ENCODE results near the gene TUBGCP4.

Gene TUBGCP4

DNA sequence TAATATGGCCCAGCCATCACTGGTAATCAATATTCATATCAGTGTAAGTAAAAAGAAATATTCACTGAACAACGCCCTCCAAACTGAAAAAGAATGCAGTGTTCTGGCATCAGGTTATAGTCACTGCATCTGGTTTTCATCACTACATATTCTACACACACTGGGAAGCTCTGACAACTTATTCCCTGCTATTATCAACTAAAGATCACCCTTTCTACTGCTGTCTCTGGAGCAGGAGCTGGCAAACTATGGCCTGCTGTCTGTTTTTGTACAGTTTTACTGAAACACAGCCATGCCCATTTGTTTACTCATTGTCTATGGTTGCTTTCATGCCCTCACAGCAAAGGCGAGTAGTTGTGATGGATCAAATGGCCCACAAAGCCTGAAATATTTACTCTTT is 35.3 kb downstream of the TUBGCP4 start:
- DNase-seq (ENCODE audit: low read depth) = no peak
- no peak overlapping the region for H3K4me3 ChIP-seq (ENCODE audit: low read depth, low read length)
- TF ChIP-seq POLR2A (IDR thresholded peaks at IDR 0.05; ENCODE audit: extremely low read depth, insufficient read length) (no peak), MYC (IDR thresholded peaks at IDR 0.05; ENCODE audit: low read depth, low read length) (no peak)
- TF ChIP-seq, protein P1, sequence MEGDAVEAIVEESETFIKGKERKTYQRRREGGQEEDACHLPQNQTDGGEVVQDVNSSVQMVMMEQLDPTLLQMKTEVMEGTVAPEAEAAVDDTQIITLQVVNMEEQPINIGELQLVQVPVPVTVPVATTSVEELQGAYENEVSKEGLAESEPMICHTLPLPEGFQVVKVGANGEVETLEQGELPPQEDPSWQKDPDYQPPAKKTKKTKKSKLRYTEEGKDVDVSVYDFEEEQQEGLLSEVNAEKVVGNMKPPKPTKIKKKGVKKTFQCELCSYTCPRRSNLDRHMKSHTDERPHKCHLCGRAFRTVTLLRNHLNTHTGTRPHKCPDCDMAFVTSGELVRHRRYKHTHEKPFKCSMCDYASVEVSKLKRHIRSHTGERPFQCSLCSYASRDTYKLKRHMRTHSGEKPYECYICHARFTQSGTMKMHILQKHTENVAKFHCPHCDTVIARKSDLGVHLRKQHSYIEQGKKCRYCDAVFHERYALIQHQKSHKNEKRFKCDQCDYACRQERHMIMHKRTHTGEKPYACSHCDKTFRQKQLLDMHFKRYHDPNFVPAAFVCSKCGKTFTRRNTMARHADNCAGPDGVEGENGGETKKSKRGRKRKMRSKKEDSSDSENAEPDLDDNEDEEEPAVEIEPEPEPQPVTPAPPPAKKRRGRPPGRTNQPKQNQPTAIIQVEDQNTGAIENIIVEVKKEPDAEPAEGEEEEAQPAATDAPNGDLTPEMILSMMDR (IDR thresholded peaks at IDR 0.05; ENCODE audit: low read depth, low read length) = no peak
- TF ChIP-seq, protein P2, sequence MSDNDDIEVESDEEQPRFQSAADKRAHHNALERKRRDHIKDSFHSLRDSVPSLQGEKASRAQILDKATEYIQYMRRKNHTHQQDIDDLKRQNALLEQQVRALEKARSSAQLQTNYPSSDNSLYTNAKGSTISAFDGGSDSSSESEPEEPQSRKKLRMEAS (IDR thresholded peaks at IDR 0.05; ENCODE audit: low read depth, low read length) = no peak

DNA sequence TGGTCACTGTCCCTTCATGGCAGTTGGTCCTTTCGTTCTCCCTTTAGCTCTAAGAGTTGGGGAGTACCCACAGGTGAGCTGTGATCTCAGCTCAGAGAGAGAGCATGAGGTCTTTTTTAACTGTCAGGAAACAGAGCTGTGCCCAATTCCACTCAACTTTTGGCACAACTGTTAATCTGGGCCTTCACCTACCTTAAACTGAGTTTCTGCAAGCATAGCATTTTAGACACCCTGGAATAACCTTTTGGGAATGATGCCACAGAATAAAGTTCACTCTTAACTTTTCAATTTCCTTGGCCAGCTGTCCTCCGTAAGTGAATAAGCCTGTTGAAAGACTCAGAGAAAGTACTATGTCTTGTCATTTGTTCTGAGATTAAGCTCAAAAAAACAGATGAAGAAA is 35.9 kb downstream of the TUBGCP4 start:
- TF ChIP-seq, protein P2 (IDR thresholded peaks at IDR 0.05; ENCODE audit: low read depth, low read length) = no peak
- TF ChIP-seq, protein P1 (IDR thresholded peaks at IDR 0.05; ENCODE audit: low read depth, low read length) = no peak
- TF ChIP-seq MYC (IDR thresholded peaks at IDR 0.05; ENCODE audit: low read depth, low read length) (no peak), POLR2A (IDR thresholded peaks at IDR 0.05; ENCODE audit: extremely low read depth, insufficient read length) (no peak)
- no peak for DNase-seq (ENCODE audit: low read depth)
- no peak overlapping the region for H3K4me3 ChIP-seq (ENCODE audit: low read depth, low read length)

DNA sequence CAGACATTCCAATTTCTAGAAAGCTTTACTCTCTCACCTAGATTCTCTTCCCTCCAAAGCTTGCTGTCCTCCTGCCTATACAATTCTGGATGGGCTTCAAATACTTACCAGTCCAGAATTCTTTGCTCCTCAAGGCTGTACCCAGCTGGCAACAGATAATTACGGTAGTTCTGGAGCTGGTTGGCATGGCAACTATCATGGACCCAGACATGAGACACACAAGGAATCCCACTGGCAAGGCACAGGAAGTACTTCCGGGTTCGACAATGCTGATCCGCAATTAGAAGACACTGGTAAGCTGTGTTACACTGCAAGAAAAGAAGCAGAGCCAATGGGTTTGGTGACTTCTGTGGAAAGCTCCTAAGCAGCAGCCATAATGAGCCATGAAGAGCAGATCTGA is 37.9 kb downstream of the TUBGCP4 start:
- H3K4me3 ChIP-seq (ENCODE audit: low read depth, low read length) = no peak overlapping the region
- TF ChIP-seq MYC (IDR thresholded peaks at IDR 0.05; ENCODE audit: low read depth, low read length) (no peak), POLR2A (IDR thresholded peaks at IDR 0.05; ENCODE audit: extremely low read depth, insufficient read length) (no peak)
- TF ChIP-seq, protein P2 (IDR thresholded peaks at IDR 0.05; ENCODE audit: low read depth, low read length) = no peak
- TF ChIP-seq, protein P1 (IDR thresholded peaks at IDR 0.05; ENCODE audit: low read depth, low read length) = no peak
- DNase-seq (ENCODE audit: low read depth) = no peak

DNA sequence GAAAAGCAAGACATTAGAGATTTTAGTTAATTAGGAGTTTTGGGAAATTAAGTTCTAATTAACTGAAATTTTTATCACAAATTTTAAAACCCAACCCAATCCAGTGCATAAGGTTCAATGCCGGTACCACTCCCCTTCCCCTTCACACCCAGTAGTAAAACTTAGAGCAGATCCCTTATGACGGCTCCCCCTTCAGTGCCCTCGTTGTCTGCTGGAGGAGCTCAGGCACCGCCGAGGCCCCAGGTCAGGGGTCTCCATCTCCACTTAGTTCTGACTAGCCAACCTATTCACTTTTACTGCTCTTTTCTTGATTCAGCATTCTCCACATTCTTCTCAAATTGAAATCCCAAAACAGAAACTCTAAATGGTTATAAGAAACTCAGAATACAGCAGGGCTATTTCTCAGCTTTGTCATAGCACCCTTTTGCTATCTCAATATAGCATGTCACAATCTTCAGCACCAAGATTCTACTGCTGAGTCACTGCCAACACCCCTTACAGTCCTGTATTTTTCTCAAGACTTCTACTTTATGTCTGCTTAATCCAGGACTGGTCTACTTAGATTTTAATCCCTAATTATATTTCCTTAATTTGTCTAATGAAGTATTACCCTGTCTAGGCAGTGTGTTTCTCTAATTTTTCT is 39.8 kb downstream of the TUBGCP4 start:
- DNase-seq (ENCODE audit: low read depth) = peak; percentile 22
- no peak overlapping the region for H3K4me3 ChIP-seq (ENCODE audit: low read depth, low read length)
- TF ChIP-seq, protein P2 (IDR thresholded peaks at IDR 0.05; ENCODE audit: low read depth, low read length) = no peak
- TF ChIP-seq MYC (IDR thresholded peaks at IDR 0.05; ENCODE audit: low read depth, low read length) = no peak
- TF ChIP-seq, protein P1 (IDR thresholded peaks at IDR 0.05; ENCODE audit: low read depth, low read length) = no peak
- no peak for TF ChIP-seq POLR2A (IDR thresholded peaks at IDR 0.05; ENCODE audit: extremely low read depth, insufficient read length)

DNA sequence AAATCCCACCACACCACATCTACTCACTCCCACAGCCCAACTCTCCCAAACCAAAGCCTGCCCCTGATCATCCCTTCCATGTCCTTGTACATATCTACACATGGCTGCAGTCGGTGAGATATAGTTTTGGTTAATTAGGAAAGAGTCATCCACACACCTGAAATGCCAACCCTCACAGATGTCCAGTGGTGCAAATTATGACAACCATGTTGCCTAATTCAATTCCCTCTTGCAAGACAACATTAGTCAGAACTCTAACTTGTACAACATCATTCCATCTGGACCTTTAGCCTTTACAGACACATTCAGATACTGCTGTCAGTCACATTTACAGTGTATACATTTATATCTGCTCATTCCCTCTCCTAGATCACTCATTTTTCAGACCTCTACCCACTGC is 41.2 kb downstream of the TUBGCP4 start:
- TF ChIP-seq, protein P1 (IDR thresholded peaks at IDR 0.05; ENCODE audit: low read depth, low read length) = no peak
- TF ChIP-seq POLR2A (IDR thresholded peaks at IDR 0.05; ENCODE audit: extremely low read depth, insufficient read length) = no peak
- no peak for TF ChIP-seq MYC (IDR thresholded peaks at IDR 0.05; ENCODE audit: low read depth, low read length)
- TF ChIP-seq, protein P2 (IDR thresholded peaks at IDR 0.05; ENCODE audit: low read depth, low read length) = no peak
- H3K4me3 ChIP-seq (ENCODE audit: low read depth, low read length) = no peak overlapping the region
- no peak for DNase-seq (ENCODE audit: low read depth)

All from NB4 (cell line).